CD4-positive, alpha-beta T cell treated with Interleukin-21 for 1 hour (primary cell): ENCODE results near the gene OSBPL9.

Experiments
- DNase-seq: peaks from one replicate; pipeline ENCODE4 v3.0.0-alpha.2; 2020

OSBPL9 gene

DNA sequence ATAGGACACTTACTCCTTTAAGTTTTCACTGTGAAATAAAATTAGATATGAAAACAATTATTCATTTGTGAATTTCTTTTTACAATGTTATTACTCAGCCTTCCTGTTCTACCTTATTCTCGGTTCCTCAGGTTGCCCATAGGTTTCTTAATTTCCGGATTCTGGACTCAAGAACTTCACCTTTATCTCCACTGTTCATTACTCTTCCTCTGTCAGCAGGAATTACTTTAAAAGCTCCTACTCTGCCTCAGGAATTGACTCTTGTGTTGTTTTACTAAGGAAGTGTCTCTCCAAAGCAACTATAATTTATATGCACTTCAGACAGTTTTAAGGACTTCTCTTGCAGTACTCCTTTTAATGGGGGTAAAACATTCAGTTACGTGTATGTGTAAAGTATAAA is 123.8 kb downstream of the OSBPL9 start:
- DNase-seq, result no peak

DNA sequence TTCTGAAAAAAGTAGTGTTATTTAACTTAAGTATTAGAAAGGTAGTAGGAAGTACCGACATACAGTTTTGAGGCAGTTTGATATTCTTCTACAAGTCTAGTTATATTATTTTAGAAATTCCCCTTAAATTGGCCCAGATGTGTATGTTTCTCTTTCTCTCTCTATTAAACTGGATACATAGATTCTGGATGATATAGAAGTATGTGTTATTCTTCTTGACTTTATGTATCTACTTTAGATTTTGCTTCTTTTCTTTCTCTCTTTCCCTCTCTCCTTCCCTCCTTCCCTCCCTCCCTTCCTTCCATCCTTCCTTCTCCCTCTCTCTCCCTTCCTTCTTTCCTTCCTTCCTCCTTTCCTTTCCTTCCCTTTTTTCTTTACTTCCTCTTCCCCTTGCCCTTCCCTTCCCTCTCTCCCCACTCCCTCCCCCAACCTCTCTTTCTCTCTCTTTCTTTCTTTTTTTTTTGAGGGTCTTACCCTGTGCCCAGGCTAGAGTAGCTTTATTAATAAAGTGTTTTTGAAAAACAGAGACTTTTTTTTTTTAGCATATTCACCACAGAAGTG is 124.3 kb downstream of the OSBPL9 start:
- no peak for DNase-seq

GRCh38 chr1:51744506-51745303 is 127.8 kb downstream of the OSBPL9 start:
- no peak for DNase-seq

DNA sequence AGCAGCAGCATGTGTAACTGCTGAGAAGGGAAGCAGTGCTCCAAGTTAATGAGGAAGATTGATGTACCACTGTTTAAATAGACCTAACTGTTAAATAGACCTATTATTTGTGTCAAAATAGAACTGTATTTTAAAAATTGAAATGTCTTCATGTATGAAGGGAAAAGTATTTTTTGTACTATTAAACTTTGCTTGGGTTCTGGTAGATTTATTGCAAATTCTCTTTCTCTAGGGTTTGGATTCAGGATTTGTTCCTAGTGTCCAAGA is 128.3 kb downstream of the OSBPL9 start:
- DNase-seq, result no peak

DNA sequence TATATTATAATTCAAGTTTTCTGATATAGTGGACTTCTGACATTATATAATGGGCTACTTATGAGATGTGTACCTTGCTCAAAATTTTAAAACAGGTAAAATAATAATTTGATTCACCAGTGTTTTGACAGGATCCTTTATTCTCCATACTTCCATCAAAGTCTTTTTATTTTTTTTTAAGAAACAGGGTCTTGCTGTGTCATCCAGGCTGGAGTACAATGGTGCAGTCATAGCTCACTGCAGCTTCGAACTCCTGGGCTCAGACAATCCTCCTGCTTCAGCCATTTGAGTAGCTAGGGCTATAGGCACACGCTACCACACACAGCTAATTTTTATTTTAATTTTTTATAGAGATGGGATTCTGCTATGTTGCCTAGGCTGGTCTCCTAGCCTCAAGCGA is 132.3 kb downstream of the OSBPL9 start:
- DNase-seq, result no peak

GRCh38 chr1:51750218-51750617 is 133.3 kb downstream of the OSBPL9 start:
- DNase-seq, result no peak

GRCh38 chr1:51750729-51751128 is 133.8 kb downstream of the OSBPL9 start:
- DNase-seq, result no peak

GRCh38 chr1:51752073-51752948 is 135.4 kb downstream of the OSBPL9 start:
- no peak for DNase-seq

- no peak for DNase-seq
Observed at GRCh38 chr1:51753969-51754368, 137.1 kb downstream of the OSBPL9 start.

- DNase-seq, result no peak
Observed at GRCh38 chr1:51754666-51755065, 137.8 kb downstream of the OSBPL9 start.

GRCh38 chr1:51755437-51755836 is 138.5 kb downstream of the OSBPL9 start:
- DNase-seq, result no peak

GRCh38 chr1:51756290-51756689 is 139.4 kb downstream of the OSBPL9 start:
- no peak for DNase-seq

GRCh38 chr1:51758310-51758709 is 141.4 kb downstream of the OSBPL9 start:
- DNase-seq, result no peak

- no peak for DNase-seq
Observed at GRCh38 chr1:51760872-51761271, 144.0 kb downstream of the OSBPL9 start.

DNA sequence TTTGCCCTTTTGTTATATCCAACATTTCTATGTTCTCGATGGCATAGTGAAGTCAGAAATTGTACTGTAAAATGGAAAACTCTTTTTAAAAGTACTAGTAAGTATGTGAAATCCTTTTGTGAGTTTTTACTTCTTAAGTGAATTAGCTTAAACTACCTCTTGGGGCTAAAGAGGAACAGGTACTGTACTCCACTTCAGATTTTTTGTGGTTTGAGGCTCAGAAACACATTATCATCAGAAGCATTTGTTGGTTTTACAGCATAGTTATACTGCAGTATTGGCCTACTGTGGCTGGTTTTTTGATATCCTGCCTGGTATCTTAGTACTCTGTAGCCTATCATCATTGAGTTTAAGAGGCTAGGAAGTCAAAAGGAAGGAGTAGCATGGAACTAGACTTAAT is 144.5 kb downstream of the OSBPL9 start:
- DNase-seq, result no peak

- DNase-seq, result peak; percentile 45
Observed at GRCh38 chr1:51768971-51769588, 152.2 kb downstream of the OSBPL9 start.

GRCh38 chr1:51776408-51776807 is 159.5 kb downstream of the OSBPL9 start:
- no peak for DNase-seq

GRCh38 chr1:51780927-51781326 is 164.0 kb downstream of the OSBPL9 start:
- DNase-seq, result no peak

DNA sequence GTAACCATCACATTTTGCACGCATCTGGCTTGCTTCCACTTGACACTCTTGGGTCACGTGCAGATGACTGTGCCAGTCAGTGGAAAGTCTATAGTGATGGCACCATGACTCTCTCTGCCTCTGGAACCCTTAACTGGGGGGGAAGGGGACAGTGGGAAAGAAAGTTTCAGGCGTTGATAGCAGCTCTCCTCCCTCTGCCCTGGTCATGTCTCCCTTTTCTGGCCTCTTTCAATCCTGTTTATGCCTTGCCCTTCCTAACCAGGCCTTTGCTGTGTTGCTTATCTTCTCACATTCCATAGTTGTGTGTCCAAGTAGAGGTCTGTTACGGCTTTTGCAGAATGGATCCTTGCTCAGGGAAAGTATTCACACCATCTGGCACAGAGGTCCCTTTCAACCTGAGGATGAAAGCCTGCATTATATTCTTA is 168.1 kb downstream of the OSBPL9 start:
- DNase-seq, result no peak

DNA sequence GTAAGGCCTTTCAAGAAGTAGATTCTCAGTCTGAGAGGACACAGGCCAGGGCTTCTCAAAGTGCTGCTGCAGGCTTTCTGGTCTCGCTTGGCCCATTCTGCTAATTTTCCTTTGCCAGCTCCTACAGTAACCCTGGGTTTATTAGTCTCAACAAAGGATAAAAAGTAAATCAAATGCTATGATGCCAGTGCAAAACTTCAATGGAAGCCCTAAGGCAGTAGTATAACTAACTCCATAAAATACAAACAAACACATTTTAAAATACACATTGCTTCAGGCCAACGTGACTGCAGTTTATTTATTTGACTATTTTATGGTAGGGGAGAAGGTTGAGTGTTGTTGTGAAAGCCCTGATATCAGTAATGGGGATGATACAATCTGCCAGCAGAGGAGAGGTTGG is 172.0 kb downstream of the OSBPL9 start:
- DNase-seq, result no peak

- no peak for DNase-seq
Observed at GRCh38 chr1:51789342-51789741, 172.4 kb downstream of the OSBPL9 start.

GRCh38 chr1:51790385-51790784 is 173.5 kb downstream of the OSBPL9 start:
- DNase-seq, result no peak

- no peak for DNase-seq
Observed at GRCh38 chr1:51791888-51792287, 175.0 kb downstream of the OSBPL9 start.

DNA sequence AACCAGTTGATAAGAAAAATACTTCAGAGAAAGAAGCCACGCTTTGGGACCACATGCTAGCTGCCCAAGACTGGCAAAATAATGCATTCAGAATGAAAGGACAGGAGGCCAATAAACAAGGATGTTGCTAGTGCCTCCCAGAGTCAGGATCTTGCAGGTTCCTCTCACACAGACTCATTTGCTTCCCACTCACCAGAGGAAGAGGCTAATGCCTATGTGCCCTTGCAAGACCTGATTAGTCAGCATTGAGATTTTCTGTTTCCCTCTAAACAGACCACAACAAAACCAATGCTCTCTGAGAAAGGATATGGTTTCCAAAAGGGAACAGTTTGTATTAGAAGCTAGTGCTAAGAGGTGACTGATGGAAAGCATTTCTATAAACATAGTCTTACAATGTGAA is 176.0 kb downstream of the OSBPL9 start:
- DNase-seq, result no peak
